ENCODE measurements around the gene LRP3. TPM values are rescaled to one million over a fixed set of nuclear protein-coding genes. Genes with fewer than 3 reads are reported as not detected.
"Not testable (repeated sequence)": the region's sequence is repeated elsewhere in the genome, so short reads cannot be mapped to it uniquely, and the experiment has no call there.

Gene LRP3
- polyA plus RNA-seq, 12 donors: 15.8 to 45.8 (median 20.7) TPM; not detected in 1

DNA sequence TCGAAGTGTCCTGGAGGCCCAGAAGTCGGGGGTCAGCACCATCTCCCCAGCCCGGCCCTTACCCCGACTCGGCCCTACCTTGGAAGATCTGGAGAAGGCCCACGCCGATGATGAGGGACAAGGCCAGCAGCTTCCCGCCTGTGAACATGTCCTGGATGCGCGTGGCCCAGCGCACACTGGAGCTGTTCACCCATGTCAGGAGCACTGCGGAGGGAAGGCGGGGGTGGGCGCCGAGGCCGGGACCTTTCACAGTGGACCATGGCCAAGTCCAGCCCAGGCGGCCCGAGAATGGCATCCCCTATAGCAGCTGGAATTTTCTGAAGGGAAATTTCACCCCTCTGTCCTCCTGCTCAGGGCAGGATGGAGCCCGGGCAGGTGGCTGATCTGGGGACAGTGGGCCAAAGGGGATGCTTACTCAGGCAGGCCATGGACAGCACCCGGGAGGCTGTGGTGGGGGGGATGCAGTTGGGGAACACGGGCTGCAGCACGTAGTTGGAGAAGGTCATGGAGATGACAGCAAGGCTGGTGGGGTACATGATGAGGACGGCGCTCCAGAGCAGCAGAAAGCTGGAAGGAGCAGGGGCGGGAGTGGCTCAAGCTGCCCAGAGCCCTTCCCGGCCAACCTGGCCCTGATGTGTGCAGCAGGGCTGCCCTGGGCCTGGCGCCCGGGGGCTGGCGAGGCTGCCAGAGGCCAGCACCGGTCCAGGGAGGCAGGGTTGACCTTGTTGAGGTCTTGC lies 18.5 kb downstream of the LRP3 start:
- DNase-seq: no peak

DNA sequence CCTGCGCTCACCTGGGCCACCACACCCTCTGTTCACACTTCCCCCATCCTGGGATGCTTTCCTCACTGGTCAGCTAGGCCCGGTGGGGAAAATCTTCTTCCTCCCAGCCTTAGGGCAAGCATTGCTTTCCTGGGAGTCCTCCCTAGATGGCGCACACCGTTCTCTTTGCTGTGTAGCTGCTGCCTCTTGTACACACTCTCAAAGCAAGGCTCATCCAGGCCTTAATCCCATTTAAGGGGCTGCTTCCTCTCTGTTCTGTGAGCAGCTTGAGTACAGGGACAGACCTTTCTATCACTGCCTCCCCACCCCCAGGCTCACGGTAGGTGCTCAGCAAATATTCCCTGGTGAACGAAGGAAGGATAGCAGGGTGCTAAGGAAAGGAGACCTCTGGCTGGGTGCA lies 20.5 kb downstream of the LRP3 start:
- DNase-seq: no peak

DNA sequence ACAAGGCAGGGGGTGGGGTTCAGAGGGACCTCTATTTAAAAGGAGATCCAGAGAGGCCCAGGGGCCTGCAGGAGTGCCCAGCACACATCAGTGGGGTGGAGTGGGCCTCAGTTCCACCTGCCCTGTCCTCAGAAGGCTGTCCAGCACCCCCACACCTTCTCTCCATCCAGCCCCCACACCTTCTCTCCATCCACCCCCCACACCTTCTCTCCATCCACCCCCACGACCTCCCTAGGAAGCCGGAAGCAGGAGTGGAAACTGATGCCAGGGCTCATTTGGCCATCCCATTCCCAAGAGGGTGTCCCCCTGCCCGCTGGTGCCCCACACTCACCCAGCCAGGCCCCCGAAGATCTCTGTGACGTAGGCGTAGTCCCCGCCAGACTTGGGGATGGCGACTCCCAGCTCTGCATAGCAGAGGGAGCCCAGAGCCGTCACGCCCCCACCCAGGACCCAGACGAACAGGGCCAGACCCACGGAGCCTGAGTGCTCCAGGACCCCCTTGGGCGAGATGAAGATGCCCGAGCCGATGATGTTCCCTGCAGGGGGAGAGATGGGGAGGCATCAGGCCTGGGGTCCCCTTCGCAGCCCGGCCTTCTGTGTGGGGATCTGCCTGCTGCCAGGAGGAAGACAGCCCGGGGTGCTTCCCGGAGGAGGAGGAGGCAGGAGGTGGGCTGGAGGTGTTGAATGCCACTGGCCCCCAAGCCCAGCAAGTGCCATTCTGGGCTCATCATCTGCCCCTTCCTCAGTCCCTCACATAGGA lies 21.5 kb downstream of the LRP3 start:
- no peak for DNase-seq

GRCh38 chr19:33216198-33216830 lies 22.2 kb downstream of the LRP3 start:
- no peak for DNase-seq

GRCh38 chr19:33217881-33218280 lies 23.8 kb downstream of the LRP3 start:
- DNase-seq: no peak

- DNase-seq: no peak
These were observed 25.2 kb downstream of the LRP3 start for GRCh38 chr19:33219261-33219815.

- DNase-seq: no peak
These were observed 26.0 kb downstream of the LRP3 start for GRCh38 chr19:33220115-33220514.

- no peak for DNase-seq
These were observed 26.6 kb downstream of the LRP3 start for GRCh38 chr19:33220735-33221134.

GRCh38 chr19:33221638-33222037 lies 27.5 kb downstream of the LRP3 start:
- no peak for DNase-seq

DNA sequence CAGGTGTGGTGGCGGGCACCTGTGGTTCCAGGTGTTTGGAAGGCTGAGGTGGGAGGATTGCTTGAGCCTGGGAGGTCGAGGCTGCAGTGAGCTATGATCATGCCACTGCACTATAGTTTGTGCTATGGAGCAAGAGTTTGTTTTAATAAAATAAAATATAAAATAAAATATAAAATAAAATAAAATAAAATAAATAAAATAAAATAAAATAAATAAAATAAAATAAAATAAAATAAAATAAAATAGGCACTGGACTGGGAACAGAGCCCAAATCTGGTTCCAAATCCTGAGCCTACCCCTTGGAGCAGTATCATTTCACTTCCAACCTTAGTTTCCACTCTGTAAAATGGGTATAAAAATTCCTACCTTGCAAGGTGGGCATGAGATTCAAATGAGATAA lies 28.1 kb downstream of the LRP3 start:
- DNase-seq: not testable (repeated sequence)

DNA sequence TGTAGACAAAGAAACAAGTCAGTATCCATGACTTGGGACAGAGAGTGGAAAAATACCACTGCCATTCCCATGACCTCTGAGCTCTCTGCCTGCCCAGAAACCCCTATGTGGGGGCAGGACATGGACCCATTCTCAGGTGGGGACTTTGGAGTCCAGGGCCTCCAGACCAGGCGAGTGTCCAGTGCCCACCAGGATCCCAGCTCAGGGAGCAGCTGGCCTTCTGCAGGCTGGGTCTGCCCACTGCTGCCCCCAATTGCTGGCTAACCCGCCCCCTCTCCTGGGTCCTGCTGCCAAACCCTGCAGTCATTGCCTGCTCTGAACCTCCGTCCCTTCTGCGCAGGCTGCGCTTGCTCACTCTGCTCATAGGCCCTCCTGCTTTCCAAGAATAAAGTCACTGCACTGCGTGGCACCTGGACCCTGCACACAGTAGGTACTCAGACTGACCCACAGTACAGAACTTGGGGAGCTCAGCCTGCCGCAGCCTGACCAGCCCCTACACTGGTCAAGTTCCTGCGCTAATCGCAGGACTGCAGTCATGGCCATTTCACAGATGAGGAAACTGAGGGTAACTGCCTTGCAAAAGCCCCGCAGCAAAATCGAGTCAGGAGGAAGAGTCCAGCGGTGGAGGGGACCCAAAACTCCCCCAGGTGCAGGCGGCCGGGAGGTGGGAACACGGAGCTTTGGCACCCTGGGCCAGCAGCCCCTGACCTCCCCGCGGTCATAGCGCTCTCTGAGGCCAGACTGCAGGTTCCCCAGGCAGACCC lies 30.7 kb downstream of the LRP3 start:
- DNase-seq: no peak

- no peak for DNase-seq
These were observed 31.4 kb downstream of the LRP3 start, which contains the start of gene SLC7A10 for GRCh38 chr19:33225458-33225926. TSS of gene SLC7A10 (minus strand) at chr19:33225850. CDS start at chr19:33225703, 147 bp downstream.

DNA sequence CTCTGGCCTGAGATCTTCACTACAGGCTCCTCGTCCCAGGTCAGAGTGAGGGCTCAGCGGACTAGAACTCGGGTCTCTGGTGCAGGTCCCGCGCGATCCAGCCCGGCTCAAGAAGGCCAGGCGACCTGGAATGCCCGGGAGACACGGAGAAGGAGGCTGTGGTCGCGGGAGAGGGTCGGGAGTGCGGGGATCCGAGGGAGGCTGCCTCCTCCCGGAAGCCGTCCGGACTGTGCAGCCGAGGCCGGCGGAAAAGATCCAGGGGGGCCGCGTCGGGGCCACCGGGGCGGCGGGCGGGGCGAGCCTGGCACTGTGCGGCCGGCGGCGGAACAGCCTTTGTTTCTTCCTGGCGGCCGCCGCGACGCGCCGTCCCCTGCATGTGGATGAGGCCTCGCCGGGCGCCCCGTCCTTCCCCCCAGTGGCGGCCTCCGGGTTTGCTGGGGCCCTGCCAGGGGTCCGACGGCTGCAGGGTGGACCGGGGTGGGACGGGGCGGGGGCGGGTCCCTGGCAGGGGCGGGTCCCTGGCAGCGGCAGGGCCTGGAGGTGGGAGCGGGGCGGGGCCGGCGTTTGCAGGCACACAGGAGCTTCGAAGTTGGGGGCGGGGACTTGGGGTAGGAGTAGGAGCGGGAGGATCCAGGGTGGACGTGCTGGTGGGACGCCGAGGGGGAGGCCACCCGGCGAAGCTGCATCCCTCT lies 32.6 kb downstream of the LRP3 start:
- DNase-seq: no peak

- DNase-seq: no peak
These were observed 33.1 kb downstream of the LRP3 start for GRCh38 chr19:33227242-33227650.

DNA sequence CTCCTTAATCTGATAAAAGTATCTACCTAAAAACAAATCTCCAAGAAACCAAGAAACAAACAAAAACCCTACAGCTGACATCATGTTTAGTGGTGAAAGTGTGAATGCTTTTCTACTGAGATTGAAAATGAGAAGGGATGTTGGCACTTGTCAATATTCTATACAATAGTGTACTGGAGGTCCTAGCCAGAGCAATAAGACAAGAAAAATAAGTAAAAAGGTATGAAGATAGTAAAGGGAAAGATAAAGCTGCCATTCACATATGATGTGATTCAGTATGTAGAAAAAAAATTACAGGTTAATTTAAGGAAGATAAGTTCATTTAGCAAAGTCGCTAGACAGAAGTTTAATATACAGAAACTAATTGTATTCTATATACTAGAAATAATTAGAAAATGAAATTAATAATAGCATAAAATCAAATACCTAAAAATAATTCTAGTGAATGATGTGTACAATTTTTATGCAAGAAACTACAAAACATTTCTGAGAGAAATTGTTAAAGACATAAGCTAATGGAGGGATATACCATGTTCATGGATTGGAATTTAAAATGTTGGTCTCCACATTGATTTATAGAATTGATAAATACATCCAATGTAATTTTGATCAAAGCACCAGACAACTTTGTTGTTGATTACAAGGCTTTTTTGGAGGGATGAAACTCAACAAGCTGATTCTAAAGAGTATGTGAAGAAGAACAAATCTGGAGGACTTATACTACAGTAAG lies 33.9 kb downstream of the LRP3 start:
- DNase-seq: no peak

- no peak for DNase-seq
These were observed 35.8 kb downstream of the LRP3 start for GRCh38 chr19:33229962-33230361.

- DNase-seq: no peak
These were observed 37.4 kb downstream of the LRP3 start for GRCh38 chr19:33231511-33231910.

- DNase-seq: no peak
These were observed 38.5 kb downstream of the LRP3 start for GRCh38 chr19:33232656-33233055.

- DNase-seq: no peak
These were observed 39.1 kb downstream of the LRP3 start for GRCh38 chr19:33233056-33233873.

Data from muscle of arm (tissue), 12 donors.